GM18907 (cell line): ENCODE measurements around the gene UQCRHL.
"Not testable (repeated sequence)": the region's sequence is repeated elsewhere in the genome, so short reads cannot be mapped to it uniquely, and the experiment has no call there.

Experiments used
- ATAC-seq: cut with Tn5 transposase; IDR thresholded peaks from one replicate; pipeline ENCODE4 v1.9.1; 2021; ENCODE audit warnings: mild to moderate bottlenecking, moderate library complexity; ENCODE audit not compliant: unreplicated experiment

The UQCRHL gene

DNA sequence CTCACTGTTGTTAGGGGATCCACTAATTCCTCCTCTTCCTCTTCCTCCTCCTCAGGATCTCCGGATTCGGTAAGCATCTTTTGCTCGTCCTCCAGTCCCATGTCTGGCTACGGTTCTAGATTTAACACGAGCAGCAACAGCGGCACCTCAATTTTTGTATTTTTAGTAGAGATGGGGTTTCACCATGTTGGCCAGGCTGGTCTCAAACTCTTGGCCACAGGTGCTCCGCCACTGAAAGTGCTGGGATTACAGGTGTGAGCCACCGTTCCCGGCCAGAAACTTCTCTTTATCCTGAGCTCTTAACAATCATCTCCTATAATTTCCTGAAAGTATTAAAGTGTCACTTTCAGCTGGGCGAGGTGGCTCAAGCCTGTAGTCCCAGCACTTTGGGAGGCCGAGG lies at the start of gene UQCRHL:
TSS of gene UQCRHL (minus strand) at position 101 of the 400 bp plus-strand sequence. CDS start at position 101, 0 bp downstream.
- ATAC-seq: not testable (repeated sequence)

DNA sequence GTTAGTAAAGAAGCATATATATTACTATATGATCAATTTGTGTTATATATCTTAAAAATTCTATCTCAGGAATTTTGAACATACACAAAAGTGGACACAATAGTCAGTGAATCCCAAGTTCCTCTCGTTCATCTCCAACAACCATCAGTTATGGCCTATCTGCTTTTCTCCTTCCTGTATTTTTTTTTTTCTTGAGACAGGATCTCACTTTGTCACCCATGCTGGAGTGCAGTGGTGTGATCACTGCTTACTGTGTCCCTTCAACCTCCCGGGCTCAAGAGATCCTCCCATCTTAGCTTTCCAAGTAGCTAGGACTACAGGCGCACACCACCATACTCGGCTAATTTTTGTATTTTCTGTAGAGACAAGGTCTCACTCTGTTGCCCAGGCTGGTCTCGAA lies 49.4 kb upstream of the UQCRHL start:
- no peak for ATAC-seq

DNA sequence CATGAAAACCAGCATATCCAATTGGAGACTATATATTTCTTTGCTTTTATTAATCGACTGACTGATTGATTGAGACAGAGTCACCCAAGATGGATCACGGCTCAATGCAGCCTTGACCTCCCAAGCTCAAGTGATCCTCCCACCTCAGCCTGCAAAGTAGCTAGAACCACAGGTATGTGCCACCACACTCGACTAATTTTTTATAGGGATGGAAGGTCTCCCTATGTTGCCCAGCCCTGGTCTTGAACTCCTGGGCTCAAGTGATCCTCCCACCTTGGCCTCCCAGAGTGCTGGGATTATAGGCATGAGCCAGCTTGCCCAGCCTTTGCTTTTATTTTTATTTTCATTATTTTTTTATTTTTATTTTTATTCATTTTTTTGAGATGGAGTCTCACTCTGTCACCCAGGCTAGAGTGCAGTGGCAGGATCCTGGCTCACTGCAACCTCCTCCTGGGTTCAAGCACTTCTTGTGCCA lies 45.4 kb upstream of the UQCRHL start:
- no peak for ATAC-seq

DNA sequence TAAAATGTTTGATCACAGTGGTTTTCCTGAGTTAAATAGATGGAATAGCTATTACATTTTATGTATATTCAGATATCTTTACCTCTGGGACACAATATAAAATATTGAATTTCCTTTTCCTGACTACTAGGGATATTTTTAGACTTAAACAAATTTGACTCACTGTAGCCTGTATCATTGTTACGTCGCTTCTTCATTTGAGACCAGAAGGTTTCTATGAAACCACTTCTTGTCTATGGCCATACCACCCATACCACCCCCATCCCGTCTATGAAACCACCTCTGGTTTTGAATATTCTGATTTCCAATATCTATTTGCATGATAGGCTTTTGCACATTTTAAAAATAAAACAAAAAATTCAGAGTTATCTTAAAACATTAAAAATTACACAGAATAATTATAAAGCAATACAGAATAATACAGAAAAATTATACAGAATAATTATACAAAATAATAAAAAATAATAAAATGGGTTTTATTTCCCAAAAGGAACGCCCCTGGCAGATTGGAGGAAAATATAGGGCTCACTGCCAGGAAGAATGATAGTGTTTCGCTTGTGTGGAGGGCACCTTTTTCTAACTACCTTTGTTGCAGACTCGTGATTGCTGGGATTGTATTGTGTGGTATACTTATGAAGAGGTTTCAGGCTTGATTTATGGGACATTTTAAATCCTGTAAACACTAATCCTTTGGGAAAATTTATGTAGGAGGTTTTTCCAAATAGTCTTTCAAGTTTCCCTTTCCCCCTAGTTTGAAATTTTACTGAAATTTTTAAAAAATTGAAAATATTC lies 44.8 kb upstream of the UQCRHL start:
- no peak for ATAC-seq

DNA sequence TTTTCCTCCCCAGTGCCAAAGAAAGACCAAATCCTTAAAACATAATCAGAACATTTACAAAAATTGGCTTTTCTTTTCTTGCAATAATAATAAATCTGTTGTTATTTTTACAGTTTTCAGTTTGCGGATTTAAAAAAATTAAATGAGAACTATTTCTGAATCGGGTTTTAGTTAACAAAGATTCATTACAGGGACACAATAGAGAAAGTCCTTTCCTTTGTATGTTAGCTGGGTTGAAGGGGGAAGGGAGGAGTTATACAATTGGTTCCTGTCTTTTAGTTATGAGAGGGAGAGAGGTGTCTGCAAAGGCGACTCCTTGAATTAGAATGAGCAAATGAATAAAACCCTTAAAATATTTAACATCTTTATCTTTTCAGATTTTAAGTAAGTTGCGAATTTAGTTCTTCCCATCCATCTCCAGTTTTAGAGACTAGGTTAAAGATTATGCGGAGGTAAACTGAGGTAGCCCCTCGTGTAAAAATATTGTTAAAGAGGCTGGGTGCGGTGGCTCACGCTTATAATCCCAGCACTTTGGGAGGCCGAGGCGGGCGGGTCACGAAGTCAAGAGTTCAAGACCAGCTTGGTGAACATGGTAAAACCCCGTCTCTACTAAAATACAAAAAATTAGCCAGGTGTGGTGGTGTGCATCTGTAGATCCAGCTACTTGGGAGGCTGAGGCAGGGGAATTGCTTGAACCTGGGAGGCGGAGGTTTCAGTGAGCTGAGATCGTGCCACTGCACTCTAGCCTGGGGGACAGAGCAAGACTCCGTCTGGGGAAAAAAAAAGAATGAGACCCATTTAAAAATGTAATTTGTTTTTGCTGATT lies 44.0 kb upstream of the UQCRHL start:
- no peak for ATAC-seq

DNA sequence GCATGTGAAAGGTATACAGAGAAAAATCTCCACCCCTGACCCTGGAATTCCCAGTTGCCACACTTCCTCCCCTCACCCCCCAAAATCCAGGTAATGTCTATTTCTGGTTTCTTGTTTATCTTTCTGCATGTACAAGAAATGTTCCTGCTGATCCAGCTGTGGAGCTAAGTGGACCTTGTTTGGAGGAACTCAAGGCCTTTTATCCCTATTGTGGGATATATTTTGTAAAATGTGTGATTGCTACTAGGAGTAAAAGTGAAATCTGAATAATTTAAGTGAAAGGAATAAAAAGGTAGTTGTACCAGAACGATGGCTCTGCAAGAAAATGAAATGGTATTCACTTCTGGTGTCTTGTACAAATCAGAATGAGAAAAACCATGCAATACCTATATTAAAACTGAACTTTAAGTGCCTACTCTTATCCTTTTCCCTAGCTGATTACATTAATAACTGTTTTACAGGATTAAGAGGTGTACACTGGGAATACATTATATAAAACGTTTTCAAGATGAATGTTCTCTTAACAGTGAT lies 43.1 kb upstream of the UQCRHL start:
- no peak for ATAC-seq

DNA sequence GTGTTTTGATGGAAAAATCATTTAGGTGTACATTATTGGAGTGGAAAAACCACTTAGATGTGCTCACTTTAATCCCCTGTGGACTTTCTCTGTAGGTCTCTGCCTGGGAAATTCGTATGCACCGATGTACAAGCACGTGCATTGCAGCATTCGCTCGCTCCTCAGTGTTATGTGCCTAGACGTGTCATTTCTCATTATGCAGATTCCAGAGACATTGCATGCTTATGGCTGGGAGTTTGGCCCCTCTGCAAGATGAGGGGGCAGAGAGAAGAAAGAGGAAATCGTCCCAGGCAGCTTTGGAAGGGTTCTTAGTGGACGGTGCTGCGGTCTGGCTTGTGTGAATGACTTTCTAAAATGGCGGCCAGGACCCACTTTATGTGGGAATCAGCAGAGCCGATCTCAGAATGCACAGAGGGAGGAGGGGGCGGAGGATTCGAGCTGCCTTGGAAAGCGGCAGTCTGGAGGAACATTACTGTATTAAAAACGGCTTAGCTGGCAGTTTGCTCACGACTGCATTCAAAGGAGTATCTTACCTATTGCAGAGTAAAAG lies 42.4 kb upstream of the UQCRHL start:
- ATAC-seq: no peak

DNA sequence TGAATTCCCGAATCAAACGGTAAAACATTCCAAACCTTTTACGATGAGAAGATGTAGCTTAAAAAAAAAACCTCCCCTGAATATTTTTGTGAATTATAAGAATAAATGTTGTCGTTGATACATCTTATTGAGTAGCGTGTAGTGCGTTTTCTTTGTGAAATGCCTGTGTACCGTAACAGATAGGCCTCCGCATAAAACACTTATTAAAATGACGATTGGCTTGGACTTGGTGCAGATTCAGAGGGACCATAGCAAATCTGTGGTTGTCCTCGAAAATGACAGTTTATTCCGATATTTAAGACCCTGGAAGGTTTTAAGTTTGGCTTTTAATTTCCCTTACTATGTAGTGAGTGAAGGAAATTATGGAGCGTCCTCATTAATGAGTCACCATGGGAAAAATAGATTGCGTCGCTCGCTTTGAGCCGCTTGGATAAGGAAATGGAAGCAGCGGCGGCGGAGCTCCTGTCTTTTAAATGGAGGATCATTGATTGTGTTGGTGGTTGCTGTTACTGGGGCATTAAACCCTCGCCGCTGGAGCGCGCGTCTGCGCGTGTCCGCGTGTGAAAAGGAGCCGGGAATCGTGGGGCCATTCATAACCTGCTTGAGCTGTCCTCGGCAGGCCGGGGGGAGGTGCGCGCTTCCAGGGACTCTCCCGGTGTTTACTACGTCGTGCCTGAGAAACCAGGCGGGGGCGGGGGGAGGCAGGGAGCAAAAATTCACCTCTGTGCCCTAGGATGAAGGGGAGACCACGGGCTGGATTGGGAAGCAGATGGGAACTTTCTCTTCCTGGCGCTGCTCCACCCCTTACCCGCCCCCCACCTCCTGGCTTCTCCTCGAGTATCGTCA lies 41.7 kb upstream of the UQCRHL start:
- ATAC-seq: no peak

DNA sequence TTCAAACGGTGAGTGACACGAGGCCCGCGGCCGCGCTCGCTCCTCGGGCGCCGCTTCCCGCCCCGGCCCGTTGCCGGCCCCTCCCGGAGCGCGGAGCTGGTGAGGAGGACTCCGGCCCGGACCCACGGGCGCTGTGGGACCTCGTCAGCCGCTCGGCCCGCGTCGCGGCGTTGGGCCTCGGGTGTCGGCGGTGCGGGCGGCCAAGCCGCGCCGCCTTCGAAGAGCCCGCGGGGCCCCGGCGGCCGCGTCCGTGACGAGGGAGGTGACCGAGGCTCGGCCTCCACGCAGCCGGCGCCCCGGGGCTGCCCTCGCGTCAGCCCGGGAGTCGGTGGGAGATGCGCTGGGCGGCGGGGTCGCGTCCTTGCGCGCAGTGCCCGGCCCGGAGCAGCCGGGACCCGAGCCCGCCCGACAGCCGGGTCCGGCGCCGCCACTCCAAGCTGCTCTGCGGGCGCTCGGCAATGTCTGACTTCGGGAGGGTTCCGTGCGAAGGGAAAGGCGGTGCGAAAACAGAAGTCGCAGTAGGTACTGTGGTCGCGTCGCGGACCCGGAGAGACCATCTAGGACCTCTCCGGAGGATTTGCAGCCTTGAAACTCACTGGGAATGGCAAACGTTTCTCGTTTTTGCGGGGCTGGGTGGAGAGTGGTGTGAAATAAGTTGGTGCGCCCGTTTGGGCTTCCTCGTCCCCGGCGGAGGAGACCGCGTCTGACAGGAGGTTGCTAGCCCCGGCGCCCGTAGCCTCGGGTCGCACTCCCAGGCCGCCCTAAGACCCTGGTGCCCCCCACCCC lies 40.9 kb upstream of the UQCRHL start:
- ATAC-seq: peak; percentile 19

DNA sequence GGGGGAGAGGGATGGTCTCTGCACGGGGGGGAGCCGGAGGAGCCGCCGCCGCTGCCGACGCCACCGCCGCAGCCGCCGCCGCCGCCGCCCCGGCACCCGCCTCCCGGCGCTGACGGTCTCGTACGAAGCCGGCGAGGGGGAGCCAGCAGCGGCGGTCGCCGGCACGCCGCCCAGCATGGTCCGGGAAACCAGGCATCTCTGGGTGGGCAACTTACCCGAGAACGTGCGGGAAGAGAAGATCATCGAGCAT lies 40.4 kb upstream of the UQCRHL start:
- ATAC-seq: no peak

DNA sequence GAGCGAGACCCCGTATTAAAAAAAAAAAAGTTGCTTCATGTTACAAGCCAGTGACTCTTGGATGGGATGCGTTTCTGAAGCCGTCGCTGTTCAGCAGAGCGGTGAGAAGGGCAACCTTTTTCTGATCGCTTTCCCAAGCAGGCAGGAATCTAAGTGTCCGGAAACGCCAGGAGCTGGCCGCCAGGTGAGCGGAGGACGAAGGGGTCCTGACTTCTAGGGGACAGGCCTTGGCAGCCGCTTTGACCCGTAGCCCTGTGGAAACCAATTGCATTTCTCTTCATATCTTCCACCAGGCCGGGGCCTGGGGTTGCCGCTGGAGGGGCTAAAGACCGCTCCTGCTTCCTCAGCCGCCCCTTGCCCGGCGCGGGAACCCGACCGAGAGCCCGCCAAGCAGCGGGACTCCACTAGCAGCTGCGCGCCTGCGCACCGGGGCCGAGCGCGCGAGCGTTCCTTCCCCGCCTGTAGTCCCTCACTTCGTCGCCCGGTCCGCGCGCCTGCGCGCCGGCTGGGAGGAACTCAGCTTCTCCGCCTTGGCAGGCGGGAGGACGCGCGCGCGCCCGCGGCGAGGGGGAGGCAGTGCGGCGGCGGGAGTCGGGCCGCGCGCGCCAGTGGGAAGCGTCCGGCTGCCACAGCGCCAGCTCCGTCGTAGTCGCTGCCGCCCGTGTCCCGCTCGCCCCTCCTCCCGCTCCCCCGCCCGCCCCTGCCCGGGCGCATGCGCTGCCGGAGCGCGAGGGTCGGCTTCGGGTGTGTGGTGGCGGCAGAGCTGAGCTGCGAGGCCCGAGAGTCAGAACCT lies 39.8 kb upstream of the UQCRHL start, which contains the start of gene SPEN:
TSS of gene SPEN (plus strand) at position 608 of the 793 bp plus-strand sequence. CDS start 361 bp downstream, outside the sequence.
- peak; percentile 64 for ATAC-seq

DNA sequence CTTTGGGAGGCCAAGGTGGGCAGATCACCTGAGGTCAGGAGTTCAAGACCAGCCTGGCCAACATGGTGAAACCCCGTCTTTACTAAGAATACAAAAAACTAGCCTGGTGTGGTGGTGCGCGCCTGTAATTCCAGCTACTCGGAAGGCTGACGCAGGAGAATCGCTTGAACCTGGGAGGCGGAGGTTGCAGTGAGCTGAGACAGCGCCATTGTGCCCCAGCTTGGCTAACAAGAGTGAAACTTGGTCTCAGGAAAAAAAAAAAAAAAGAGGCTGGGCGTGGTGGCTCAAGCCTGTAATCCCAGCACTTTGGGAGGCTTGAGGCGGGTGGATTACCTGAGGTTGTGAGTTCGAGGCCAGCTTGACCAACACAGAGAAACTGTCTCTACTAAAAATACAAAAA lies 38.6 kb upstream of the UQCRHL start:
- ATAC-seq: not testable (repeated sequence)

DNA sequence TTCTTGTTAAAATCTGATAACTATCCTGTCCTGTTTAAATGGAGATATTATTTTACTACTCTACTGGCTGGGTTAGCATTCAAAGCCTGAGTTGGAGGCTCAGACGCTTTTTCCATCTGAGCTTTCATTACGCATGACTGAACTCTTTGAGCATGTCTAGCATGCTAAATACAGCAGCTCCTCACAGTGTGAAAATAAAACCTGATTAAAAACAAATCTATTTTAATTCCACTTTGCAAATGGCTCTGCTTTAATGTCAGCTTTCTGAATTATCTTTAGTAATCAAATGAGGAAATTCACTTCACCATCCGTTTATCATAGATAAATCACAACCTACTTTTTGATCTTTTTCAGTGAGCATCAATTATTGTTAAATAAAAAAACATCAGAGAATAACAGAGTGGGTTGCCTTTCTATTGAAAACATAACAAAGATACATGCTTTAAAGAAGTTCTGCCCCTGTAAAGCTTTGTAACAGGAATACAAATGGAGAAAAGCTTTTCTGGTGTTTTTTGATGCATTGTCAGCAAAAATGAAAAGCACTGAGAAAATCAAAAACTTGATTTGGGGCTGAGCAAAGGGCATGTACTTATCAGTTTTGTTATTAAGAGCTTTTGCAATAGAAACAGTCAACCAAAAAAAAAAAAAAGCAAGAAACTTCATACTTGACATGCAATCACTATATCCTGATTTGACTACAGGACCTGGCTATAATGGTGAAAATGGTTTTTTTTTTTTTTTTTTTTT lies 36.5 kb upstream of the UQCRHL start:
- no peak for ATAC-seq

DNA sequence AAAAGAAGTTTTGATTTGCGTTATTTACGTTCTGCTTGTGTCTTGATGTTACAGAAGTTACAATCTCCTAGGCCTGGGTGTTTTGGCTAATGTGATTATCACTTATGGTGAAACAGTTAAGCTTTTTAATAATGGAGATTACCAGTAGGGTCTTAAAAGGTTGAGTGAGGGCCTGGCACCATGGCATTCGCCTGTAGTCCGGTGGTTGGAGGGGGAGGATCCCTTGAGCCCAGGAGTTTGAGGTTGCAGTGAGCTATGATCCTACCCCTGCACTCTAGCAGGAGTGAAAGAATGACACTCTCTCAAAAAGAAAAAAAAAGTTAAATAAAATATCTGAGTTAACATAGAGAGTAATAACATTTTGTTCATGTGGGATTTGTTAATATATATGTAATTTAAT lies 31.3 kb upstream of the UQCRHL start:
- ATAC-seq: no peak

DNA sequence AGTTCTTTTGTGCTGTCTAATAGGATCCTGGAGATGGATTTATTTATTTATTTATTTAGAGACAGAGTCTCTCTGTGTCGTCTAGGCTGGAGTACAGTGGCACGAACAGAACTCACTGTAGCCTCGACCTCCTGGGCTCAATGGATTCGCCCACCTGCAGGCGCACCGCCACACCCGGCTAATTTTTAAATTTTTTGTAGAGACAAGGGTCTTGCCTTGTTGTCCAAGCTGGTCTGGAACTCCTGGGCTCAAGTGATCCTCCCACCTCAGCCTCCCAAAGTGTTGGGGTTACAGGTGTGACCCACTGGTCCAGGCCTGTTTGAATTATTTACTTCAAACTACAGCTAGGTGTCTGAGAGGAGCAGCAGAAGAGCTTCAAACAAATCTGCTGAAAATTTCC lies 30.5 kb upstream of the UQCRHL start:
- ATAC-seq: no peak

DNA sequence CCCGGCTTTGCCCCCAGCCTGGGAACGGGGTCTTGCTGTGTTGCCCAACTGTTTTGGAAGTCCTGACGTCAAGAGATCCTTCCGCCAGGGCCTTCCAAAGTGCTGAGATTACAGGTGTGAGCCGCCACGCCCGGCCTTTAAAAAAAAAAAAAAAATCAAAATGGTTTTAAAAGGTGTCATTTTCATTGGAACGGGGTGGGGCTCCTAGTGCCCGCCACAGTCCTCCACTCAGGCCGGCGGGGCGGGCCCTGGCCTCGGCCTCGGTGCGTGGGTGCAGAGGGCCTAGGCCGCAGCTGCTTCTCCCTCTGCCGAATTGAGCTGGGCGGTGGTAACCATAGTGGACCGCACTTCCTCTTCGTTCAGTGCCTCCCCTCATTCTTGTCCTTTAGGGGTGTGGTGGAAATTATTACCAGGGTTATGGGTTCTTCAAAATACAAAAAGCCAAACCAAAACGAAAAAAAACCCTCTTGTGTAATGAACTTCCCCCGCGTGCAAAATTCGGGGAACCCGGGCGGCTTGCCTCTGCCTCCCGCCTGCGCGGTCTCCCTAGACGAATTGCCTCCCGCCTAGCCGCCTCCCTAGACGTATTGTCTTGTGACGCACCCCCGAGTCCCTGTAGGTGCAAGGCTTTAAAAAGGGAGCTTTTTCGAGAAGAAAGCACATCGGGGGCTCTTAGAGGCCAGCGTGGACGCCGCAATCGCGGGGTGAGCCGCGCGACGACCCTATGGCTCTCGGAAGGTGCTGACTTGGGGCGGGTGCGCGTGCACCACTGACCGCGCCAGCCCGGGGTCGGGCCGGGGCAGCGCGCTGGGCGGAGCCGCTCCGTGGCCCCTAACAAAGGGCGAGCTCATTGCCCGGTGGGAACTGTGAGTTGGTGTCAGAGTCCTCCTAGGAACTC lies 29.6 kb upstream of the UQCRHL start:
- no peak for ATAC-seq

DNA sequence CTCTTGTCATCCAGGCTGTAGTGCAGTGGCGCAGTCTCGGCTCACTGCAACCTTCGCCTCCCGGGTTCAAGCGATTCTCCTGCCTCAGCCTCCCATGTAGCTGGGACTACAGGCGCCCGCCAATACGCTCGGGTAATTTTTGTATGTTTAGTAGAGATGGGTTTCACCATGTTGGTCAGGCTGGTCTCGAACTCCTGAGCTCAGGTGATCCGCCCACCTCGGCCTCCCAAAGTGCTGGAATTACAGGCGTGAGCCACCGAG lies 29.0 kb upstream of the UQCRHL start:
- ATAC-seq: not testable (repeated sequence)
